ENCODE data around the gene MED12L.
"Not testable (repeated sequence)": the region's sequence is repeated elsewhere in the genome, so short reads cannot be mapped to it uniquely, and the experiment has no call there.

The MED12L gene

GRCh38 chr3:151236316-151236715, 150.9 kb downstream of the MED12L start:
- no peak for DNase-seq

GRCh38 chr3:151236736-151237135, 151.3 kb downstream of the MED12L start:
- DNase-seq: no peak

GRCh38 chr3:151242006-151242405, 156.5 kb downstream of the MED12L start:
- not testable (repeated sequence) for DNase-seq

DNA sequence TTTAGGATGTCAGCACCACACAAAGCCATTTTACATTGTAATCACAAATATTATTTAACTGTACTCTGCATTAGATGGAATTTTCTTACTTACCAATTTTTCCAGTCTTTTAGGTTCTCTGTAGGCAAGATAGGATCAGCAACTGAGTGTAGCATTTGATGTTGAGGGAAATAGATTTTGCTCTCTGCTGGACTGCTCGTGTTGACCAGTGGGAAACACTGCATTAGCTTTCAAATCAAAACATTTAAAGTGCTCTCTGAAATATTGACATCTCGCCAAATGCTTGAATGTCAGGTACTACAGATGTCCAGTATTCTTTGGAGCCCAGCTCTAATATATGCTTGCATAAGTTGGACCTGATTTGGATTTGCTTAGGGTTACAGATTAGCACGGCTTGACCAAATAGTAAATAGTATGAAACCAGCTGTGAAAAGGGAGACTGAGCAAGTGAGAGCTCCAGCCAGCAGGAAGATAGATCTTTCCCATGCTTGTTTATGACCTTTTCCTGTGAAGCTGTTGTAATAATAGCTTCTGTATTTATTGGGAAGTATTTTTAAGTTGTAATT, 163.4 kb downstream of the MED12L start:
- no peak for DNase-seq

DNA sequence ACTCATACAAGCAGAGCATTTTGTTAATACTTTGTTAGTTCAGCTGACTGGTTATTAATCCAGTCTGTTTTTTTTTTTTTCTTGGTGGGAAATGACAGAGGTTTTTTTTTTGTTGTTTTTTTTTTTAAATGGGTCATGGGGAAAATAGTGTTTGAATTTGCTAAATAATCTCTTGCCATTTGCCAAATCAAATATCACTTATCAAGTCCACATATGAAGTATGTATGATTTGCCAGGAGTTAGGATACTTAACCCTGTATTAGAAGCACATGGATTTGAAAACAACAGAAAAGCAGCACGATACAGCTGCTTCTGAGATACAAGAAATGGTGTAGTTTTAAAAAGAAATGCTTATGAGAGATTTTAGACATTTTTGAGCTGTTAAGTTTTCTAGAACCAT, 171.3 kb downstream of the MED12L start:
- no peak for DNase-seq

DNA sequence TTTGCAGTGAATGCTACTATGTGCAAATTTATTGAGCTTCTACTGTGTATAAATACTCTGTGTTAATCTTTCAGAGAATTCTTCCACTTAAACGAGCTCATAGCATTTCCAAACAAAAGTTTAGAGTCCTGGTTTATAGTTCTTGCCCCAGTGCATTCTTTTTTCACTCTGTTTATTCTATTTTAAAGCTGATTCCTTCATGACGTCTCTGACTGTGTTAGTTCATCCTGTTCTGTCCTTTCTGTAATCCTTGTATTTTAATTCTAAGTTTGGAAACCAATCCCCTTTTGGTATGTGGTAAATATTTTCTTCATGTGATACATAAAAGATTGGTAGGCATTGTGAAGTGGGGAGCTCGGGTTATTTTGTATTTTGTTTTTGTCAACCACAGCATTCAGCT, 174.2 kb downstream of the MED12L start:
- DNase-seq: no peak

DNA sequence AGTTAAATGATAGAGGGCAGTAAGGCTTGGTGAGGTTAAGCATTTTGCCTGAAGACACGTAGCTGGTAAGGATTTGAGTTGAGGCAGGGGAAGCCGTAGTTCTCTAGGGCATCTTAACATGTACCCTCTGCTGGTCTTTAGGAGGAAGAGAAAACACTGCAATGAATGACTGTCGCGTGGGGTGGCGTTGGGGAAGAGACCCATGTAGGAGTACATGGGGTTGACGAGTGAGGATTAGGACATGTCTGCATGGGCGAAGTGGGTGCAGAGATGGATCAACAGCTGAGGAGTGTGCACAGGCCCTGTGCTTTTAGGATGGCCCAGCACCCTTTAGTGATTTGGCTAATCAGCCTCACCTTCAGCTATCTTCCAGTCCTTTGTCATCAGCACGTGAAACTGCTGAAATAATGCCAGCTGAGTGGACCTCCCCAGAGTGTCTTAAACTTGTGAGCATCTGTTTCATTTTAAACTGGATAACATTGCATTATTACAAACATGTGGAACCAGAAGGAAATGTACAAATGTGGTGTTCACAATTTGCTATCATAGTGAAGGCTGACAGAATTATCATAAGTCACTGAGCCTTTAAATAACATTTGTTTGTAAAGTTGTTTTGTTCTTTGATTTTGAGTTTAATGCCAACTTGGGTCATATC, 177.5 kb downstream of the MED12L start:
- no peak for DNase-seq

- no peak for DNase-seq
Measured at GRCh38 chr3:151264605-151265004, 179.1 kb downstream of the MED12L start.

DNA sequence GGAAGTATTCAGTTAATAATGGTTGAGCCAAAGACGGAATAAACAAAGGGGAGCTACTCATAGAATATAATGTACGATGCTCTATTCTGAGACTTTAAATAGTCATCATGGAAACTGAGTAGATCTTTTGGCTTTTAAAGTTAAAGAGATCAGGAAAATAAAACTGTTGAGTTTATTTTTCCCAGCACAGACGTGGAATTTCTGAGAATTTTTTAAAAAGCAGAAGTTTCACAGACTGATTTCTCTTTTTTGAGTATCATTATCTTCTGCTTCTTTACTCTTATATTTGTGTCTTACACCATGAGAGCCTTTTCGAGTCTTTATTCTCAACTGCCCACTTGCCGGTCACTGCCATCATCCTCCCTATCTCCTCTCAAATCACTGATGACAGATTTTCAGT, 179.7 kb downstream of the MED12L start:
- DNase-seq: no peak

DNA sequence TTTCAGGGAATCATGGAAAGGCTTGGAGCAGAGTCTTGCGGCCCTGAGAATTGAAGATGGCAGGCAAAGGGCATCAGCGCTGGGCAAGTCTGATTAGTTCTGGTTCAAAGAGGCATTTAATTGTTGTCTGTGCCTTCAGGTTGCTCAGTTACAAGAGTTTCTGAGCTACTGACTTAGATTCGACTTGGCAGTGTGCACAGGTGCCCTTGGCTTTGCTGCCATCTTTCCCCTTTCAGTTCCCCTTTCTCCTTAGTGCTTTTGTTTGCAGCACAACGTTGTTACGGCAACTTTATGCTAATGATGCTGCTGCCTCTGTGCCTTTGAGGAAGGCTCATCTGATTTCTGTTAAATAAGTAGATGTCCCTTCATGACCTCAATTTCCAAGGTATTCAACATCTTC, 180.4 kb downstream of the MED12L start:
- DNase-seq: peak in 5 of 58 donors; percentile 3 to 31 (median 17)

DNA sequence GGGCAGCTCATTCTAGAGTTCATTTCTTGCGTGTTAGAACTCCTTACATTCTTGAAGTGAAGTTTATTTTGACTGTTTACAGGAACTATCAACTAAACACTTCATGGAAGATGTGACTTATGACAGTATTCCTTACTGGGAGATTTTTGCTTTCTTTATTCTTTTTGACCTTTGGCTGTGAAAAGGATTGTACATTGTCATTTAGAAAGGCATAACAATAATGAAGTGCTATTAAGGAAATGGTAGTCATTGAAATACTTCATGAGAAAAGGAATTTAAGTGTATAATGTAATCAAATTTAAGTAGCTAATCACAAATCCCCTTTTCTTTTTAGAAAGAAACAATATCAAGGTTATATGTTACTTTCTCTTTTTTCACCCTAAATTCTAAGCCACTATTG, 181.6 kb downstream of the MED12L start:
- no peak for DNase-seq

GRCh38 chr3:151268267-151269235, 183.1 kb downstream of the MED12L start:
- no peak for DNase-seq

DNA sequence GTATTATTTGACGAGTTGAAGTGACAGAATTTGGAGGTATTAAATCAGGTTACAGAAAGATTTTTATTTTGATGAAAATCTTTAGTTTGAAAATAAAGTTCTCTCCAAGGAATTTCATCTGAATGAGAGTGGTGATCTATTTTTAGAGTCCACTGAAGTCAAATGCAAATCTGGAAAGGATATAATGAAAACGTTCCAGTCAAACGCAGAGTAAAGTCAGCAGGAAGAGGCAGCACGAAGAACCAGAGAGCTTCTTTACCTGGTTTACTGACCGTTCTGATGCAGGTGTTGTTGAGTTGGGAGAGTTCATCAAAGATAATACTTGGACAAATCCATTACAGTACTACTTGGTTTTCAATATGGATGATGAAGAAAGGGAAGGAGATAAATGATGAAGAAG, 184.2 kb downstream of the MED12L start:
- DNase-seq: no peak

DNA sequence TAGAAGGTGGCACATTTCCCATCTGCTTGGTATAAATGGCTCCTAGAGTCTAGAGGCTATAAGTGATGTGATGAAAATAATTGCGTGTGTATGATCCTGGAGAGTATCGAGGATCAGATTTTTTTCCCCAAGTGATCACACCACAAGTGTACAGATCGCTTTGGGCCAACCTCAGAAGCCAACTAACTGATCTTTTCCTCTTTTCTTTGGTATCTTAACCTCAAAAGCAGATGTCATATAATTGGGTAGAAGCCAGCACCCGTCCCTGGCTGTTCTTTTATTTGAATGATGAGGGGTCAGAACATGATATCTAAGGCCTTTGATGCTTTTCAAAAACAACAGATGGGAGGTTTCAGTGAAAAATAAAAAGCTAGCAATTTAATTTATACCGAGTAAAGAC, 189.6 kb downstream of the MED12L start:
- DNase-seq: no peak

DNA sequence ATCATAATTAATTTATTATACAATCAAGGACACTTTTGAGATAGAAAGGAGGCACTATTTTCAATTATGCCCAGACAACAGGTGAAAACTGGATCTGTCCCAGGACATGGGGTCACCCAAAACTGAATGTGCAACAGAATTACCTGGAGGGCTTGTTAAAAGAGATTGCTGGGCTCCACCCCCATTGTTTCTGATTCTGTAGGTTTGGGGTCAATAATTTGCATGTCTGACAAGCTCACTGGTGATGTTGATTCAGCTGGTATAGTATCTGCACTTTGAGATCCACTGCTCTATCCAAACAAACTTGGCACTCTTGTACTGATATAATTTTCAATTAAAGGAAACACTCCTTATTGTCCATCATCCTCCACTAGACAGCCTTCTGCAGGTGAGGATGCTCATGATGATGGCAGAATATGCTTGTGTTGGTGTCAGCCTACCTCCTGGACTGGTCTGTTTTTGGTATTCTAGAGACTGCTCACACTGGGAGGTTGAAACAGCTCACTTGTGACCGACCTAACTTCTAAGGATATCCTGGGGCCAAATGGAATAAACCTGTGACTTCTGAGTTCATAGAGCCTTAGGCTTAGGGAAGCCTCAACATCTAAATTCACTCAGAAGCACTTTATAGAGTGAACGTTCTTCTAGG, 190.7 kb downstream of the MED12L start:
- DNase-seq: no peak

DNA sequence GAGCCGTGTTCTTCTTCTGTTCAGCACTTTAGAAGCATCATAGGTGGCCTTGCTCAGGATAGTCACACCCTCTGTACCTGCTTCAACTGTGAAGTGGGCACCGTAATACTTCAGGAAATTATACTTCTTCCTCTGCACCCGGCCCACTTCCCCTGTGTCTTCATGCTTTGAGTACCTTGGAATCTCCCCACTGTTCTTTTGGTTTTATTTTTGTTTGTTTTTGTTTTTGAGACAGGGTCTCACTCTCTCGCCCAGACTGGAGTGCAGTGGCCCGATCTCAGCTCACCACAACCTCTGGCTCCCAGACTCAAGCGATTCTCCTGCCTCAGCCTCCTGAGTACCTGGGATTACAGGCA, 191.2 kb downstream of the MED12L start:
- DNase-seq: no peak

GRCh38 chr3:151278230-151278629, 192.8 kb downstream of the MED12L start, which contains the start of gene P2RY14:
Gene P2RY14, minus strand, starts transcription at chr3:151278542. Its CDS starts 64,226 bp downstream, at chr3:151214316.
- no peak for DNase-seq

DNA sequence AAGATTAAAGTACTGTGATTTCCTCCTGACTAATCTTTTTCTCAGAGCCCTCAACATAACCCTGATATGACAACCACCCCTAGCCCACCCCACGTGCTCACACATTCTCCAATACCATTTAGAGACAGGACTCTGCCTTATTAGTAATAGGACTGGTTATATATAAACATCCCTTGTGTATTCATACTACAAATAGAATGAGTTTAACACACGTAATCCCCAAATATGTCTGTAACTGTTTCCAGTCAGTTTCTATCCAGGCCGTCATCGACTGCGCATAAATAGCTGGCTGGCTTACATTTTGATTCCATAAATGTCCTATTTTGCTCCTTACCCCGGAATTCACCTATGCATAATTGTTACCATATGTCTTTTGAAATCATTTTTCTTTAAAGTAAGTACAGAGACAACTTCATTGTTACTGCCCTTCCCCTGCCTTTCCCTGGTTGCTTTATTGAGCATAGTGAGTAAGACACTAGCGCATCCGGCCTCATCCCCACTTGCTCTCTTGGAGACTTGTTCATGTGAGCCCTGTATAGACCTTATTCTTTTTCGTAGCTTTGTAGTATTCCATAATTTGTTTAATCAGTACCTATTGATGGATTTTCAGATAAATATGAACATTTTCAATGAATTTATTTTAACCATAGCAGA, 196.3 kb downstream of the MED12L start:
- DNase-seq: no peak

DNA sequence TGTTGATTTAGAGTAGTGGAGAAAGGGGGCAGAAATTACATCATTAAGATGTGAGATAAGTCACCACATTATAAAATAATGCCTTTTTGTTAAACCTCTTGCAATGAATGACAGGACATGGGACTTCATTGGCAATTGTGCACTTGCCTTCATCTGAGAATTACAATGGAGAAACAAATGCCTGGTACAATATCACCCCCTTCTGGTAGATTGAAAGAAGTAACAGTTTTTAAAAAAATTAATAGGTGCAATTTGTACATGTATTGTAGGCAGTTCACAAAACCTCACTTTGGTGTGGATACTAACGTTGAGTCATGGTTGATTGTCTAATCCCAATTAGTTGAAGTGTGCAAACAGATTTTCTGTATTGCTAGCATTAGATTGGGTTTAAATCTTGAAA, 197.5 kb downstream of the MED12L start:
- peak in 2 of 58 donors; percentile 11 to 46 for DNase-seq

- DNase-seq: no peak
Measured at GRCh38 chr3:151283387-151283786, 197.9 kb downstream of the MED12L start.

GRCh38 chr3:151283907-151284461, 198.5 kb downstream of the MED12L start:
- no peak for DNase-seq

Data from anterior cingulate cortex (tissue), 58 donors.